GM18498 (cell line): Measurements from ENCODE around the gene MED10.

Experiments
- ATAC-seq: cut with Tn5 transposase; IDR thresholded peaks from one replicate; pipeline ENCODE4 v1.9.1; 2021; ENCODE audit warnings: mild to moderate bottlenecking, moderate library complexity; ENCODE audit not compliant: unreplicated experiment

MED10 gene

GRCh38 chr5:6377905-6378765 is at the start of gene MED10:
TSS of gene MED10 (minus strand) at chr5:6378547. CDS start at chr5:6378483, 64 bp downstream.
- ATAC-seq, result peak; percentile 98

GRCh38 chr5:6427694-6428093 is 49.3 kb upstream of the MED10 start:
- ATAC-seq, result no peak

- no peak for ATAC-seq
These were observed 46.4 kb upstream of the MED10 start for GRCh38 chr5:6424700-6425099.

- ATAC-seq, result no peak
These were observed 45.8 kb upstream of the MED10 start for GRCh38 chr5:6424110-6424659.

GRCh38 chr5:6423327-6424109 is 45.2 kb upstream of the MED10 start:
- ATAC-seq, result no peak

- ATAC-seq, result no peak
These were observed 41.0 kb upstream of the MED10 start for GRCh38 chr5:6419340-6419852.

GRCh38 chr5:6418679-6419276 is 40.4 kb upstream of the MED10 start:
- no peak for ATAC-seq

GRCh38 chr5:6417657-6418056 is 39.3 kb upstream of the MED10 start:
- ATAC-seq, result no peak

- ATAC-seq, result no peak
These were observed 34.5 kb upstream of the MED10 start for GRCh38 chr5:6412811-6413210.

GRCh38 chr5:6411141-6411540 is 32.8 kb upstream of the MED10 start:
- ATAC-seq, result no peak

GRCh38 chr5:6410421-6410820 is 32.1 kb upstream of the MED10 start:
- ATAC-seq, result no peak

GRCh38 chr5:6408627-6409446 is 30.5 kb upstream of the MED10 start:
- ATAC-seq, result no peak

- no peak for ATAC-seq
These were observed 29.9 kb upstream of the MED10 start for GRCh38 chr5:6408260-6408596.

- no peak for ATAC-seq
These were observed 29.4 kb upstream of the MED10 start for GRCh38 chr5:6407558-6408259.

- no peak for ATAC-seq
These were observed 27.2 kb upstream of the MED10 start for GRCh38 chr5:6405591-6405990.

- no peak for ATAC-seq
These were observed 25.8 kb upstream of the MED10 start for GRCh38 chr5:6404129-6404528.

GRCh38 chr5:6403416-6403815 is 25.1 kb upstream of the MED10 start:
- no peak for ATAC-seq

GRCh38 chr5:6402939-6403338 is 24.6 kb upstream of the MED10 start:
- ATAC-seq, result no peak

GRCh38 chr5:6401410-6401809 is 23.1 kb upstream of the MED10 start:
- no peak for ATAC-seq
